H1 (cell line): ENCODE results near the gene KIF26B. TPM values are rescaled to one million over a fixed set of nuclear protein-coding genes. Genes with fewer than 3 reads are reported as not detected.

Experiments
- CTCF ChIA-PET: fragments of 300-600 bp; sonication (Branson Sonifier 250); formaldehyde crosslinking; loops from one replicate; lab custom pipeline; 2021; ENCODE audit not compliant: partially characterized antibody; lab: Charles Lee
- POLR2A ChIA-PET: fragments of 300-600 bp; sonication (Branson Sonifier 250); formaldehyde crosslinking; loops from one replicate; lab custom pipeline; 2021; ENCODE audit warnings: inconsistent platforms; ENCODE audit not compliant: partially characterized antibody; lab: Charles Lee
- DNase-seq, 2 experiments: peaks; one replicate each; pipeline versions ENCODE4 v3.0.0 to v3.0.0-alpha.2; 2010 to 2022; ENCODE audit warnings: low spot score in 2 of 2, low read depth in 1 of 2, mixed read lengths in 1 of 2
- FAIRE-seq: peaks from 2 replicates; lab custom pipeline; 2011; peaks lifted over from hg19 to GRCh38; lab: Jason Lieb, UNC
- H2AFZ ChIP-seq: 2 replicates; pipeline ENCODE4 v1.8.1; 2012; ENCODE audit warnings: low read length, inconsistent platforms
- H2AK5ac ChIP-seq: 2 replicates; pipeline ENCODE4 v1.6.1; 2013; ENCODE audit warnings: low read depth, low read length
- H2BK120ac ChIP-seq: replicated peaks from 2 replicates; pipeline ENCODE3; 2013; ENCODE audit warnings: low read depth, low read length, inconsistent platforms
- H2BK12ac ChIP-seq: 2 replicates; pipeline ENCODE4 v1.6.1; 2013; ENCODE audit warnings: low read depth, low read length
- H2BK15ac ChIP-seq: 2 replicates; pipeline ENCODE4 v1.6.1; 2013; ENCODE audit warnings: low read length
- H2BK20ac ChIP-seq: 2 replicates; pipeline ENCODE4 v1.6.1; 2013; ENCODE audit warnings: low read length
- H2BK5ac ChIP-seq: 2 replicates; pipeline ENCODE4 v1.6.1; 2013; ENCODE audit warnings: low read depth, low read length
- H3K14ac ChIP-seq: 2 replicates; pipeline ENCODE4 v1.6.1; 2013; ENCODE audit warnings: inconsistent platforms; ENCODE audit not compliant: insufficient read length
- H3K18ac ChIP-seq: 2 replicates; pipeline ENCODE4 v1.6.1; 2013; ENCODE audit warnings: low read length; ENCODE audit errors: extremely low read depth
- H3K23ac ChIP-seq: 2 replicates; pipeline ENCODE4 v1.6.1; 2013; ENCODE audit warnings: inconsistent platforms; ENCODE audit not compliant: insufficient read length
- H3K23me2 ChIP-seq: 2 replicates; pipeline ENCODE4 v1.6.1; 2013; ENCODE audit warnings: low read depth, low read length
- H3K27ac ChIP-seq: 2 replicates; pipeline ENCODE4 v1.6.1; 2011; ENCODE audit warnings: low read depth, low read length, inconsistent platforms
- H3K27me3 ChIP-seq, 4 experiments: replicated peaks in 1 of 4; 1 replicate in 1 of 4; 2 replicates in 3 of 4; pipeline versions ENCODE4 v1.6.1 to v1.8.1; 2011 to 2013; ENCODE audit warnings: low read length in 3 of 4, mild to moderate bottlenecking in 3 of 4, inconsistent platforms in 2 of 4, mixed read lengths in 2 of 4, moderate library complexity in 1 of 4; ENCODE audit not compliant: control insufficient read depth in 3 of 4, insufficient read depth in 3 of 4; ENCODE audit errors: extremely low read depth in 1 of 4
- H3K36me3 ChIP-seq, 4 experiments: 2 replicates each; pipeline versions ENCODE4 v1.6.1 to v1.8.1; 2011 to 2013; ENCODE audit warnings: mild to moderate bottlenecking in 4 of 4, low read length in 3 of 4, moderate library complexity in 2 of 4, control low read depth in 1 of 4, inconsistent platforms in 1 of 4; ENCODE audit not compliant: insufficient read depth in 4 of 4, control insufficient read depth in 2 of 4
- H3K4ac ChIP-seq: replicated peaks from 2 replicates; pipeline ENCODE3; 2013; ENCODE audit warnings: low read length, low read depth, mixed read lengths, inconsistent platforms; ENCODE audit not compliant: insufficient read length
- H3K4me1 ChIP-seq, 4 experiments: replicated peaks in 1 of 4; 1 replicate in 1 of 4; 2 replicates in 3 of 4; pipeline versions ENCODE4 v1.6.1 to v1.8.1; 2011 to 2013; ENCODE audit warnings: low read length in 3 of 4, inconsistent platforms in 2 of 4, mixed read lengths in 1 of 4; ENCODE audit not compliant: insufficient read depth in 4 of 4, control insufficient read depth in 3 of 4
- H3K4me2 ChIP-seq, 2 experiments: 2 replicates each; pipeline versions ENCODE4 v1.6.1 to v1.8.1; 2011 to 2013; ENCODE audit warnings: low read depth in 2 of 2, low read length in 2 of 2, control low read depth in 1 of 2, inconsistent platforms in 1 of 2, mild to moderate bottlenecking in 1 of 2; ENCODE audit not compliant: insufficient read depth in 1 of 2
- H3K4me3 ChIP-seq, 4 experiments: fragments of 200-600, 300-600 bp in 1 of 4; sonication (generic), shearing (Covaris generic), sonication (Bioruptor Twin) in 1 of 4; 2 replicates each; pipeline versions ENCODE4 v1.5.1 to v1.8.1; 2011 to 2016; ENCODE audit warnings: low read length in 4 of 4, low read depth in 3 of 4, control low read depth in 2 of 4, inconsistent platforms in 2 of 4, mild to moderate bottlenecking in 2 of 4, mixed read lengths in 1 of 4, moderate library complexity in 1 of 4; ENCODE audit not compliant: insufficient read depth in 2 of 4; ENCODE audit errors: extremely low read depth in 1 of 4
- H3K56ac ChIP-seq: replicated peaks from 2 replicates; pipeline ENCODE3; 2013; ENCODE audit warnings: low read depth, mild to moderate bottlenecking, mixed read lengths, low read length, inconsistent platforms; ENCODE audit not compliant: insufficient read length
- H3K79me1 ChIP-seq: 2 replicates; pipeline ENCODE4 v1.6.1; 2013; ENCODE audit warnings: low read depth, low read length, control low read depth
- H3K79me2 ChIP-seq, 2 experiments: 2 replicates each; pipeline versions ENCODE4 v1.6.1 to v1.8.1; 2012 to 2013; ENCODE audit warnings: low read length in 2 of 2, mild to moderate bottlenecking in 2 of 2, inconsistent platforms in 1 of 2; ENCODE audit not compliant: insufficient read depth in 2 of 2, control insufficient read depth in 1 of 2
- H3K9ac ChIP-seq, 4 experiments: replicated peaks in 1 of 4; 1 replicate in 1 of 4; 2 replicates in 3 of 4; pipeline versions ENCODE4 v1.6.1 to v1.8.1; 2011 to 2013; ENCODE audit warnings: low read depth in 3 of 4, low read length in 3 of 4, control low read depth in 2 of 4, mild to moderate bottlenecking in 2 of 4, moderate library complexity in 2 of 4, inconsistent platforms in 1 of 4; ENCODE audit errors: extremely low read depth in 1 of 4
- H3K9me3 ChIP-seq, 2 experiments: 2 replicates each; pipeline versions ENCODE4 v1.6.1 to v1.8.1; 2012 to 2013; ENCODE audit warnings: mild to moderate bottlenecking in 2 of 2, moderate library complexity in 2 of 2, control low read depth in 1 of 2, inconsistent platforms in 1 of 2, low read depth in 1 of 2, low read length in 1 of 2, mixed read lengths in 1 of 2; ENCODE audit not compliant: insufficient read depth in 2 of 2
- H4K20me1 ChIP-seq, 2 experiments: replicated peaks in 1 of 2; 2 replicates each; pipeline versions ENCODE3 to v1.8.1; 2011 to 2013; ENCODE audit warnings: inconsistent platforms in 2 of 2, low read length in 2 of 2, mild to moderate bottlenecking in 1 of 2; ENCODE audit not compliant: insufficient read depth in 2 of 2, control insufficient read depth in 1 of 2
- H4K5ac ChIP-seq: 2 replicates; pipeline ENCODE4 v1.6.1; 2013; ENCODE audit warnings: low read length, low read depth, mixed read lengths, inconsistent platforms; ENCODE audit not compliant: insufficient read length
- H4K8ac ChIP-seq: 2 replicates; pipeline ENCODE4 v1.8.0; 2013; ENCODE audit warnings: mild to moderate bottlenecking, moderate library complexity, low read length, inconsistent platforms; ENCODE audit not compliant: insufficient read depth; ENCODE audit errors: extremely low read depth
- H4K91ac ChIP-seq: replicated peaks from 2 replicates; pipeline ENCODE3; 2013; ENCODE audit warnings: low read length, mixed read lengths, inconsistent platforms; ENCODE audit not compliant: insufficient read length
- CHD1 ChIP-seq: IDR thresholded peaks from 2 replicates; pipeline ENCODE4 v1.6.1; 2012; ENCODE audit warnings: low read depth, low read length, improper control_type of control experiment
- POLR2AphosphoS5 ChIP-seq: IDR thresholded peaks from 2 replicates; pipeline ENCODE4 v1.6.1; 2011; ENCODE audit warnings: low read depth, low read length
- POU5F1 ChIP-seq: IDR thresholded peaks from 2 replicates; pipeline ENCODE4 v1.6.1; 2011; ENCODE audit warnings: low read depth, mild to moderate bottlenecking, low read length, moderate library complexity
- TBP ChIP-seq: IDR thresholded peaks from 2 replicates; pipeline ENCODE4 v1.6.1; 2011; ENCODE audit warnings: low read depth, low read length, improper control_type of control experiment
- WGBS, 2 experiments: shearing (Covaris generic) in 1 of 2; methylation state at CpG; one replicate each; pipeline versions ENCODE4 v1.1.6 to v1.1.7; 2013 to 2015; ENCODE audit warnings: low lambda C conversion rate in 2 of 2, mixed read lengths in 2 of 2, inconsistent platforms in 1 of 2, low coverage in 1 of 2, missing lambda C conversion rate in 1 of 2; ENCODE audit not compliant: insufficient replicate concordance in 2 of 2, insufficient coverage in 1 of 2, insufficient read length in 1 of 2; ENCODE audit errors: extremely low coverage in 1 of 2, missing lambda C conversion rate in 1 of 2; 5-methylcytosine and 5-hydroxymethylcytosine counted together
- polyA plus RNA-seq, 7 experiments: library from polyadenylated mRNA; depleted of rRNA in 3 of 7; stranded (reverse) in 5 of 7; unstranded in 2 of 7; fragments of >200 nt in 5 of 7; fragments of 200-250 nt in 2 of 7; gene quantifications; 1 replicate in 5 of 7; 2 replicates in 1 of 7; 4 replicates in 1 of 7; pipeline versions ENCODE4 v1.2.1 to v1.2.3, GENCODE V29; 2011 to 2013; ENCODE audit warnings: missing spikeins in 2 of 7, mixed read lengths in 2 of 7
- total RNA-seq: library from RNA; stranded (reverse); fragmentation: NEBNext Ultra II Directional; extraction: Animal tissue kit (Norgen Biotek cat#: 25700); gene quantifications from 2 replicates; pipeline ENCODE4 v1.2.1, GENCODE V29; 2021

KIF26B gene
- total and polyA plus RNA-seq, 2 of the 8 experiments (the other 6 are each of a cell fraction or from before 2014, with no cell fraction given), result 0.06 to 0.28 TPM

DNA sequence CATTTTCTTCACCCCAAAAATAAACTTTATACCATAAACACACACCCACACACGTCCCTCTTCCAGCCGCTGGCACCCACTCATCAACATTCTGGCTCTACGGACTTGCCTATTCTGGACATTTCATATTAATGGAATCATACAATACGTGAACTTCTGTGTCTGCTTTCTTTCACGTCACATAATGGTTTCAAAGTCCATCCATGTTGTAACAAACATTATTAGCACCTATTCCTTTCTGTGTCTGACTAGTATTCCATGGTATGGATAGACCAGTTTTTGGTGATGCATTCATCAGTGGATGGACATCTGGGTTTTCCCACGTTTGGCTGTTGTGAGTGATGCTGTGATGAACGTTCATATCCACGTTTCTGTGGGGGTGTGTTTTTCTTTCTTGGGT is 323.2 kb downstream of the KIF26B start:
- Histone ChIP-seq H3K14ac (no peak overlapping the region), H2AK5ac (no peak overlapping the region), H2AFZ (no peak overlapping the region), H2BK120ac (no peak overlapping the region), H3K36me3 (no peaks in the 10 kb centered on the region), H3K9me3 (no peaks in the 10 kb centered on the region), H3K79me1 (no peaks in the 10 kb centered on the region), H4K20me1 (no peaks in the 10 kb centered on the region), H3K4me1 (no peaks in the 10 kb centered on the region), H3K4me3 (no peak overlapping the region), H3K4ac (no peak overlapping the region), H2BK12ac (no peak overlapping the region), H3K9ac (no peak overlapping the region), H2BK20ac (no peak overlapping the region), H4K8ac (no peak overlapping the region), H4K5ac (no peak overlapping the region), H3K27ac (no peak overlapping the region), H3K79me2 (no peaks in the 10 kb centered on the region), H2BK15ac (no peak overlapping the region), H3K18ac (no peak overlapping the region), H3K56ac (no peak overlapping the region), H3K23me2 (no peaks in the 10 kb centered on the region), H3K23ac (no peak overlapping the region), H2BK5ac (no peak overlapping the region), H3K4me2 (no peak overlapping the region), H3K27me3 (no peaks in the 10 kb centered on the region), H4K91ac (no peak overlapping the region)
- FAIRE-seq, result no peak
- ChIA-PET CTCF (no interaction called here), POLR2A (no interaction called here)
- DNase-seq, result no peak
- 89% methylated on average over 8 of the region's 8 CpGs; no CpG with 5 or more reads in 1 of the 2 experiments for WGBS, 2 experiments
- TF ChIP-seq TBP (no peak), POLR2AphosphoS5 (no peak), POU5F1 (no peak), CHD1 (no peak)
